Measurements from ENCODE around the gene AKNAD1.

DNA sequence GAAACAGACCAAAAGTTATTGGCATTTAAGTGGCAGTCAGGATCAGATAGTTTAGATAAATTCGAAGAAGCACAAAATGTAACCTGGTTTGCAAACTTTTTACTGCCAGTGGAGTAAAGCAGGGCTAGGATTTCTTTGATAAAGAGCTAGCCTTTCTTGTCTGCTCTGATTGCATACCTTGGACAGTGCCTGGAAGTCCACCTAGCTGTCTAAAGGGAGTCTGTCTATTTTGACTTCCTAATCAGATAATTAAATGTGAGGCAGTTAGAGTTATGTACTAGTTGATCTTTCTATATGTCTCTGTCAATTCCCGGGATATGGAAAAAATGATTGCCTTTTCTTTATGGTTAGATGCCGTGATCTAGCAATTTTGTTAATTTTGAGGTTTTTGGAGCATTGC is 24.0 kb upstream of the AKNAD1 start:
- TF ChIP-seq, protein P1, sequence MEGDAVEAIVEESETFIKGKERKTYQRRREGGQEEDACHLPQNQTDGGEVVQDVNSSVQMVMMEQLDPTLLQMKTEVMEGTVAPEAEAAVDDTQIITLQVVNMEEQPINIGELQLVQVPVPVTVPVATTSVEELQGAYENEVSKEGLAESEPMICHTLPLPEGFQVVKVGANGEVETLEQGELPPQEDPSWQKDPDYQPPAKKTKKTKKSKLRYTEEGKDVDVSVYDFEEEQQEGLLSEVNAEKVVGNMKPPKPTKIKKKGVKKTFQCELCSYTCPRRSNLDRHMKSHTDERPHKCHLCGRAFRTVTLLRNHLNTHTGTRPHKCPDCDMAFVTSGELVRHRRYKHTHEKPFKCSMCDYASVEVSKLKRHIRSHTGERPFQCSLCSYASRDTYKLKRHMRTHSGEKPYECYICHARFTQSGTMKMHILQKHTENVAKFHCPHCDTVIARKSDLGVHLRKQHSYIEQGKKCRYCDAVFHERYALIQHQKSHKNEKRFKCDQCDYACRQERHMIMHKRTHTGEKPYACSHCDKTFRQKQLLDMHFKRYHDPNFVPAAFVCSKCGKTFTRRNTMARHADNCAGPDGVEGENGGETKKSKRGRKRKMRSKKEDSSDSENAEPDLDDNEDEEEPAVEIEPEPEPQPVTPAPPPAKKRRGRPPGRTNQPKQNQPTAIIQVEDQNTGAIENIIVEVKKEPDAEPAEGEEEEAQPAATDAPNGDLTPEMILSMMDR (IDR thresholded peaks at IDR 0.05), result no peak
- no peak for TF ChIP-seq POLR2A (IDR thresholded peaks at IDR 0.05)
